Activated CD4-positive, CD25-positive, alpha-beta regulatory T cell treated with anti-CD3 and anti-CD28 coated beads, Interleukin-2, amount 50 U/mL, for 24 hours (primary cell): Measurements from ENCODE around the gene NUDT2.

Experiments
- ATAC-seq, 2 donors: fragments of 150-1000 bp; cut with Tn5 transposase; one replicate each; pipeline ENCODE4 v1.10.0; 2021; ENCODE audit warnings: mild to moderate bottlenecking in 1 of 2, moderate library complexity in 1 of 2

The NUDT2 gene

GRCh38 chr9:34387239-34387638 is 57.9 kb downstream of the NUDT2 start:
- ATAC-seq: no peak

GRCh38 chr9:34392511-34392910 is 63.1 kb downstream of the NUDT2 start:
- ATAC-seq: no peak
